HepG2 (cell line): ENCODE results near the gene RABGAP1L. TPM values are rescaled to one million over a fixed set of nuclear protein-coding genes. Genes with fewer than 3 reads are reported as not detected.

Source experiments
- ATAD3A ChIP-seq: sonication (generic); formaldehyde crosslinking; IDR thresholded peaks from 2 replicates; pipeline ENCODE4 v1.4.0; 2020; ENCODE audit warnings: missing genetic modification reagents
- EP300 ChIP-seq, 3 experiments: sonication (generic) in 1 of 3; formaldehyde crosslinking in 1 of 3; IDR thresholded peaks; 2 replicates each; pipeline versions ENCODE4 v1.5.1 to v1.6.1; 2011 to 2020; ENCODE audit warnings: low read depth in 2 of 3, low read length in 2 of 3, borderline replicate concordance in 1 of 3, improper control_type of control experiment in 1 of 3, mild to moderate bottlenecking in 1 of 3, missing genetic modification reagents in 1 of 3, moderate library complexity in 1 of 3
- HMG20A ChIP-seq: IDR thresholded peaks from 2 replicates; pipeline ENCODE4 v1.6.1; 2016; ENCODE audit warnings: borderline replicate concordance
- NCOR1 ChIP-seq: fragments of 200-600 bp; sonication (generic); IDR thresholded peaks from 2 replicates; pipeline ENCODE4 v1.7.0; 2017; ENCODE audit warnings: antibody characterized with exemption, low read length, borderline replicate concordance
- PITX1 ChIP-seq: sonication (generic); formaldehyde crosslinking; IDR thresholded peaks from 2 replicates; pipeline ENCODE4 v1.5.1; 2020; ENCODE audit warnings: mild to moderate bottlenecking, missing genetic modification reagents
- SAP130 ChIP-seq: IDR thresholded peaks from 2 replicates; pipeline ENCODE4 v1.6.1; 2016; ENCODE audit warnings: low read depth
- STAT6 ChIP-seq: sonication (generic); formaldehyde crosslinking; IDR thresholded peaks from 2 replicates; pipeline ENCODE4 v1.4.0; 2020; ENCODE audit warnings: missing genetic modification reagents, mild to moderate bottlenecking, borderline replicate concordance
- TBL1XR1 ChIP-seq: fragments of 150-350 bp; IDR thresholded peaks from 2 replicates; pipeline ENCODE4 v1.6.1; 2014; ENCODE audit warnings: borderline replicate concordance, low read length; ENCODE audit not compliant: partially characterized antibody
- ZGPAT ChIP-seq: IDR thresholded peaks from 2 replicates; pipeline ENCODE4 v1.6.1; 2016; ENCODE audit warnings: mild to moderate bottlenecking
- ZMYM4 ChIP-seq: sonication (generic); formaldehyde crosslinking; IDR thresholded peaks from 2 replicates; pipeline ENCODE4 v1.8.1; 2023; ENCODE audit warnings: mild to moderate bottlenecking, missing genetic modification reagents
- ZNF256 ChIP-seq: sonication (generic); formaldehyde crosslinking; conservative IDR thresholded peaks from 2 replicates; pipeline ENCODE4 v1.4.0; 2020; ENCODE audit warnings: missing genetic modification reagents
- ZNF609 ChIP-seq: sonication (generic); formaldehyde crosslinking; IDR thresholded peaks from 2 replicates; pipeline ENCODE4 v1.4.0; 2020; ENCODE audit warnings: mild to moderate bottlenecking, missing genetic modification reagents, borderline replicate concordance
- ZNF652 ChIP-seq: IDR thresholded peaks from 2 replicates; pipeline ENCODE4 v1.6.1; 2016; ENCODE audit warnings: low read depth, borderline replicate concordance
- ZNF816 ChIP-seq: sonication (generic); formaldehyde crosslinking; IDR thresholded peaks from 2 replicates; pipeline ENCODE4 v1.8.0; 2022; ENCODE audit warnings: missing genetic modification reagents, mild to moderate bottlenecking, borderline replicate concordance
- polyA plus RNA-seq, 8 experiments: library from polyadenylated mRNA; depleted of rRNA in 3 of 8; stranded (reverse) in 7 of 8; unstranded in 1 of 8; fragments of >200 nt; fragmentation: Illumina TruSeq in 4 of 8; extraction: Trizol in 4 of 8; gene quantifications; 2 replicates each; pipeline versions ENCODE4 v1.2.1 to v1.2.3, GENCODE V29; 2011 to 2016; ENCODE audit warnings: low read depth in 4 of 8, missing spikeins in 1 of 8, mixed read lengths in 1 of 8; ENCODE audit not compliant: insufficient read depth in 1 of 8
- total RNA-seq, 5 experiments: library from RNA; depleted of rRNA; stranded (reverse); fragments of >200 nt; fragmentation: Illumina TruSeq; extraction: Trizol; gene quantifications; 2 replicates each; pipeline ENCODE4 v1.2.3, GENCODE V29; 2016; ENCODE audit warnings: low read depth in 1 of 5
- TF ChIP-seq, protein P1 (sequence below): sonication (generic); formaldehyde crosslinking; IDR thresholded peaks from 2 replicates; pipeline ENCODE4 v1.8.1; 2022; ENCODE audit warnings: low read depth, mild to moderate bottlenecking, missing genetic modification reagents

The RABGAP1L gene
- total and polyA plus RNA-seq, 2 of the 13 experiments (the other 11 are each of a cell fraction or from before 2014, with no cell fraction given), result 7.9 to 22.6 TPM

- TF ChIP-seq ZGPAT (CRISPR knock-in tag) (peak; percentile 85; the same call in 1 of the 2 replicates), ZNF652 (CRISPR knock-in tag) (peak; percentile 65; the same call in 1 of the 2 replicates), NCOR1 (peak; percentile 67; the same call in 1 of the 2 replicates), ZNF256 (CRISPR knock-in tag) (no peak), ATAD3A (CRISPR knock-in tag) (no peak), HMG20A (CRISPR knock-in tag) (peak; percentile 80; the same call in 1 of the 2 replicates), PITX1 (peak; percentile 17; the same call in 1 of the 2 replicates), STAT6 (CRISPR knock-in tag) (peak; percentile 65; the same call in 1 of the 2 replicates), SAP130 (CRISPR knock-in tag) (peak; percentile 73), EP300 (IDR thresholded peaks at IDR 0.05; ENCODE audit: low read depth in 2 of 2, low read length in 2 of 2) (peak in 1 of 2 experiments; percentile 88; a peak in 2 of 4 replicates), EP300 (CRISPR knock-in tag; IDR thresholded peaks at IDR 0.05; ENCODE audit: borderline replicate concordance) (peak; percentile 40; the same call in 1 of the 2 replicates), ZNF609 (peak; percentile 85), TBL1XR1 (peak; percentile 80), ZNF816 (CRISPR knock-in tag) (0 out of 2 replicates have a peak, but pooled peaks have one; percentile 55), ZMYM4 (CRISPR knock-in tag) (peak; percentile 53; the same call in 1 of the 2 replicates)
- TF ChIP-seq, protein P1, sequence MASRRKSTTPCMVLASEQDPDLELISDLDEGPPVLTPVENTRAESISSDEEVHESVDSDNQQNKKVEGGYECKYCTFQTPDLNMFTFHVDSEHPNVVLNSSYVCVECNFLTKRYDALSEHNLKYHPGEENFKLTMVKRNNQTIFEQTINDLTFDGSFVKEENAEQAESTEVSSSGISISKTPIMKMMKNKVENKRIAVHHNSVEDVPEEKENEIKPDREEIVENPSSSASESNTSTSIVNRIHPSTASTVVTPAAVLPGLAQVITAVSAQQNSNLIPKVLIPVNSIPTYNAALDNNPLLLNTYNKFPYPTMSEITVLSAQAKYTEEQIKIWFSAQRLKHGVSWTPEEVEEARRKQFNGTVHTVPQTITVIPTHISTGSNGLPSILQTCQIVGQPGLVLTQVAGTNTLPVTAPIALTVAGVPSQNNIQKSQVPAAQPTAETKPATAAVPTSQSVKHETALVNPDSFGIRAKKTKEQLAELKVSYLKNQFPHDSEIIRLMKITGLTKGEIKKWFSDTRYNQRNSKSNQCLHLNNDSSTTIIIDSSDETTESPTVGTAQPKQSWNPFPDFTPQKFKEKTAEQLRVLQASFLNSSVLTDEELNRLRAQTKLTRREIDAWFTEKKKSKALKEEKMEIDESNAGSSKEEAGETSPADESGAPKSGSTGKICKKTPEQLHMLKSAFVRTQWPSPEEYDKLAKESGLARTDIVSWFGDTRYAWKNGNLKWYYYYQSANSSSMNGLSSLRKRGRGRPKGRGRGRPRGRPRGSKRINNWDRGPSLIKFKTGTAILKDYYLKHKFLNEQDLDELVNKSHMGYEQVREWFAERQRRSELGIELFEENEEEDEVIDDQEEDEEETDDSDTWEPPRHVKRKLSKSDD (CRISPR knock-in tag), result no peak
Measured at GRCh38 chr1:174666248-174666647, 506.9 kb downstream of the RABGAP1L start (continued).
